HepG2 (cell line): Measurements from ENCODE around the gene SIRT7. TPM values are rescaled to one million over a fixed set of nuclear protein-coding genes. Genes with fewer than 3 reads are reported as not detected.

Experiments
- BCL6 ChIP-seq: IDR thresholded peaks from 2 replicates; pipeline ENCODE4 v1.6.1; 2016; ENCODE audit warnings: missing genetic modification reagents, missing compliant biosample characterization
- CTCF ChIP-seq: sonication (generic); formaldehyde crosslinking; IDR thresholded peaks from 2 replicates; pipeline ENCODE4 v1.5.0; 2020; ENCODE audit warnings: mild to moderate bottlenecking, missing genetic modification reagents, moderate library complexity
- EP300 ChIP-seq, 3 experiments: sonication (generic) in 1 of 3; formaldehyde crosslinking in 1 of 3; IDR thresholded peaks; 2 replicates each; pipeline versions ENCODE4 v1.5.1 to v1.6.1; 2011 to 2020; ENCODE audit warnings: low read depth in 2 of 3, low read length in 2 of 3, borderline replicate concordance in 1 of 3, improper control_type of control experiment in 1 of 3, mild to moderate bottlenecking in 1 of 3, missing genetic modification reagents in 1 of 3, moderate library complexity in 1 of 3
- HNRNPL ChIP-seq: fragments of 200-400 bp; formaldehyde crosslinking; IDR thresholded peaks from 2 replicates; pipeline ENCODE4 v1.6.1; 2017; ENCODE audit warnings: mild to moderate bottlenecking, low read depth, low read length
- LRRFIP1 ChIP-seq: sonication (generic); formaldehyde crosslinking; conservative IDR thresholded peaks from 2 replicates; pipeline ENCODE4 v1.4.0; 2020; ENCODE audit warnings: missing genetic modification reagents
- MATR3 ChIP-seq: sonication (generic); formaldehyde crosslinking; IDR thresholded peaks from 2 replicates; pipeline ENCODE4 v1.4.0; 2020; ENCODE audit warnings: missing genetic modification reagents
- MED1 ChIP-seq: sonication (generic); formaldehyde crosslinking; IDR thresholded peaks from 2 replicates; pipeline ENCODE4 v1.4.0; 2020; ENCODE audit warnings: missing genetic modification reagents
- MEF2D ChIP-seq: sonication (generic); formaldehyde crosslinking; IDR thresholded peaks from 2 replicates; pipeline ENCODE4 v1.5.1; 2020; ENCODE audit warnings: mild to moderate bottlenecking, missing genetic modification reagents
- SMYD3 ChIP-seq: sonication (generic); formaldehyde crosslinking; IDR thresholded peaks from 2 replicates; pipeline ENCODE4 v1.8.1; 2023; ENCODE audit warnings: mild to moderate bottlenecking, missing genetic modification reagents
- THYN1 ChIP-seq: sonication (generic); formaldehyde crosslinking; IDR thresholded peaks from 2 replicates; pipeline ENCODE4 v1.8.1; 2023; ENCODE audit warnings: low read depth, mild to moderate bottlenecking, moderate library complexity, missing genetic modification reagents, borderline replicate concordance
- ZMAT5 ChIP-seq: sonication (generic); formaldehyde crosslinking; IDR thresholded peaks from 2 replicates; pipeline ENCODE4 v1.5.0; 2020; ENCODE audit warnings: mild to moderate bottlenecking, low read depth, missing genetic modification reagents, borderline replicate concordance
- ZNF256 ChIP-seq: sonication (generic); formaldehyde crosslinking; conservative IDR thresholded peaks from 2 replicates; pipeline ENCODE4 v1.4.0; 2020; ENCODE audit warnings: missing genetic modification reagents
- ZNF354B ChIP-seq: sonication (generic); formaldehyde crosslinking; IDR thresholded peaks from 2 replicates; pipeline ENCODE4 v1.8.0; 2022; ENCODE audit warnings: mild to moderate bottlenecking, missing genetic modification reagents
- ZNF414 ChIP-seq: sonication (generic); formaldehyde crosslinking; IDR thresholded peaks from 2 replicates; pipeline ENCODE4 v1.5.0; 2020; ENCODE audit warnings: missing genetic modification reagents
- ZXDC ChIP-seq: sonication (generic); formaldehyde crosslinking; IDR thresholded peaks from 2 replicates; pipeline ENCODE4 v1.5.0; 2020; ENCODE audit warnings: mild to moderate bottlenecking, missing genetic modification reagents
- polyA plus RNA-seq, 8 experiments: library from polyadenylated mRNA; depleted of rRNA in 3 of 8; stranded (reverse) in 7 of 8; unstranded in 1 of 8; fragments of >200 nt; fragmentation: Illumina TruSeq in 4 of 8; extraction: Trizol in 4 of 8; gene quantifications; 2 replicates each; pipeline versions ENCODE4 v1.2.1 to v1.2.3, GENCODE V29; 2011 to 2016; ENCODE audit warnings: low read depth in 4 of 8, missing spikeins in 1 of 8, mixed read lengths in 1 of 8; ENCODE audit not compliant: insufficient read depth in 1 of 8
- total RNA-seq, 5 experiments: library from RNA; depleted of rRNA; stranded (reverse); fragments of >200 nt; fragmentation: Illumina TruSeq; extraction: Trizol; gene quantifications; 2 replicates each; pipeline ENCODE4 v1.2.3, GENCODE V29; 2016; ENCODE audit warnings: low read depth in 1 of 5
- TF ChIP-seq, protein P1 (sequence below): sonication (generic); formaldehyde crosslinking; IDR thresholded peaks from 2 replicates; pipeline ENCODE4 v1.5.0; 2020; ENCODE audit warnings: missing genetic modification reagents

Gene SIRT7
- total and polyA plus RNA-seq, 2 of the 13 experiments (the other 11 are each of a cell fraction or from before 2014, with no cell fraction given) = 8.3 to 24.8 TPM

DNA sequence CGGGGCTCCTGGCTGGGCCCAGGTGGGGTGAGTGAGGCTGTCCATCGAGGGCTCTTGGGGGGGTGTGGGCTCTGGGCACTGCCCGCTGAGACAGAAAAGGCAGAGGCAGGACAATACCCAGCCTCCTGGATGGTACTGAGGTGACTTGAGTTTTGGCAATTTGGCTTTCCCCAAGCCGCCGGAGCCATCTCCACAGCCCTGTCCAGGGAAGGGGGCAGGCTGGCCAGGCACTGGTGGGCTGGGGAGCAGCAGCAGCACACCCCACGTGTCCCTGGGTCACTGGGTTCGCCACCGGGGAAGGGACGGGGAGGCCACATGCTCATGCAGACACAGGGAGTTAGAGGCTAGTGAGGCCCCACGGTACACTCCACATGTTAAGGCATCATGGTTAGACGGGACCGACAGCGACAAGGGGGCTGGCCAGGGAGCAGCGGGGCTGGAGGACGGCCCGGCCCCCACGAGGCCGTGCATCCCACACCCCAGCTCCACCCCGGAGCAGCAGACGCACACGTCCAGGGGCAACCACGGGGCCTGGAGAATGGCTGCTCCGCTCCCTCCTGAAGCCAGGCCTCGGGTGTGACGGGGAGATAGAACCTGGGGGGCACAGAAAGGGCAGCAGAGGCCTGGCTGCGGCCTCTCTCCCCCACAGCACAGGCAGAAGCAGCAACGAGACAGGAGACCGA lies 49.8 kb downstream of the SIRT7 start (continued):
- TF ChIP-seq, protein P1, sequence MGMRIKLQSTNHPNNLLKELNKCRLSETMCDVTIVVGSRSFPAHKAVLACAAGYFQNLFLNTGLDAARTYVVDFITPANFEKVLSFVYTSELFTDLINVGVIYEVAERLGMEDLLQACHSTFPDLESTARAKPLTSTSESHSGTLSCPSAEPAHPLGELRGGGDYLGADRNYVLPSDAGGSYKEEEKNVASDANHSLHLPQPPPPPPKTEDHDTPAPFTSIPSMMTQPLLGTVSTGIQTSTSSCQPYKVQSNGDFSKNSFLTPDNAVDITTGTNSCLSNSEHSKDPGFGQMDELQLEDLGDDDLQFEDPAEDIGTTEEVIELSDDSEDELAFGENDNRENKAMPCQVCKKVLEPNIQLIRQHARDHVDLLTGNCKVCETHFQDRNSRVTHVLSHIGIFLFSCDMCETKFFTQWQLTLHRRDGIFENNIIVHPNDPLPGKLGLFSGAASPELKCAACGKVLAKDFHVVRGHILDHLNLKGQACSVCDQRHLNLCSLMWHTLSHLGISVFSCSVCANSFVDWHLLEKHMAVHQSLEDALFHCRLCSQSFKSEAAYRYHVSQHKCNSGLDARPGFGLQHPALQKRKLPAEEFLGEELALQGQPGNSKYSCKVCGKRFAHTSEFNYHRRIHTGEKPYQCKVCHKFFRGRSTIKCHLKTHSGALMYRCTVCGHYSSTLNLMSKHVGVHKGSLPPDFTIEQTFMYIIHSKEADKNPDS (CRISPR knock-in tag) = peak; percentile 90; the same call in 1 of the 2 replicates
- no peak; the same call in 1 of the 2 replicates for TF ChIP-seq HNRNPL
- no peak for TF ChIP-seq LRRFIP1 (CRISPR knock-in tag)
- TF ChIP-seq ZNF354B (CRISPR knock-in tag) = 0 out of 2 replicates have a peak, but pooled peaks have one; percentile 72
- TF ChIP-seq CTCF (CRISPR knock-in tag) = 0 out of 2 replicates have a peak, but pooled peaks have one; percentile 1
- TF ChIP-seq BCL6 (CRISPR knock-in tag) = no peak
- no peak for TF ChIP-seq ZNF256
- no peak for TF ChIP-seq MEF2D (CRISPR knock-in tag)
- TF ChIP-seq EP300 (IDR thresholded peaks at IDR 0.05; ENCODE audit: low read depth in 2 of 2, low read length in 2 of 2) = no peak; a peak in 1 of 4 replicates
- TF ChIP-seq EP300 (CRISPR knock-in tag; IDR thresholded peaks at IDR 0.05; ENCODE audit: borderline replicate concordance) = no peak
- TF ChIP-seq MED1 (CRISPR knock-in tag) = 0 out of 2 replicates have a peak, but pooled peaks have one; percentile 16
- peak; percentile 48; the same call in 1 of the 2 replicates for TF ChIP-seq ZNF414
- TF ChIP-seq THYN1 (CRISPR knock-in tag) = peak; percentile 15; the same call in 1 of the 2 replicates
- peak; percentile 63; the same call in 1 of the 2 replicates for TF ChIP-seq ZXDC (CRISPR knock-in tag)
- TF ChIP-seq SMYD3 (CRISPR knock-in tag) = peak; percentile 53; the same call in 1 of the 2 replicates
- no peak for TF ChIP-seq ZMAT5 (CRISPR knock-in tag)
- 0 out of 2 replicates have a peak, but pooled peaks have one; percentile 23 for TF ChIP-seq MATR3 (CRISPR knock-in tag)
